GM04504 (cell line): Measurements from ENCODE around the gene PAX5.

Source experiments
- DNase-seq: peaks from one replicate; pipeline ENCODE4 v3.0.0-alpha.2; 2012; ENCODE audit warnings: low read depth

Gene PAX5

DNA sequence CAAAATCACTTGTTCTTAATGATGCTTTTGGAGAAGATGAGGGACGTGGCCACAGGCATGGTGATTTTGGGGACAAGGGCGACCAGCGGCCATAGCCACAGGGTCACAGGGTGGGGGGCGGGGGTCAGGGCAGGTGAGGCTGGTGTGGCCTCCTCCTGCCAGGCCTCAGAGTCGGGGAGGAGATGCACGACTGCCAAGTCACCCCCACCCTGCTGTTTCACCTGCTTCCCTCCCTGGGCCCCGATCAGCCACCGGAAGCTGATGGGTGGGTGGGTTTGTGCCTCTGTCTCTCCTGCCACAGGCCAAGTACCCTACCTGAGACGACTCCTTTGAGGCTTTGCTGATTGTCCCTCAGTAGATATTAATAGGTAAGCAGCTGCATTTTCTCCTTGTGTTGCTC lies 199.3 kb downstream of the PAX5 start:
- DNase-seq: no peak

DNA sequence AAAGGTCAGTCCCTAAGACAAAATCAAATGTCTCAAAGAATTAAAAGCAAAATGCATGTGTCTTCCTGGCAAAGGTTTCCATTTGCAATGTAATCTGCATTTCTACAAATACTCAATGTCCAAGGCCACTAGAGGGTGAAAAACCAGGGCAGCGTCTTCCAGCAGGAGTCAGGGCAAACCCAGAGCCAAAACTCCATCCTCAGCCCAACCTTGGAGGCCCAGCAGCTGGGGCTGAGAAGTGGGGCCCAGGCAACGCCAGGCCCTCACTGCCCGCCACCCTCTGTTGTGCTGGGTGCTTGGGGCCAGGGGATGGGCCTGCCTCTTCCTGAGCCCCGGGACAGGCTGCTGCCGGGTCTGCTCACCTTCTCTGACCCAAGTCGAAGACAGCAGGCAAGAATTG lies 200.1 kb downstream of the PAX5 start:
- no peak for DNase-seq

GRCh38 chr9:36832164-36832795 lies 201.8 kb downstream of the PAX5 start:
- no peak for DNase-seq

DNA sequence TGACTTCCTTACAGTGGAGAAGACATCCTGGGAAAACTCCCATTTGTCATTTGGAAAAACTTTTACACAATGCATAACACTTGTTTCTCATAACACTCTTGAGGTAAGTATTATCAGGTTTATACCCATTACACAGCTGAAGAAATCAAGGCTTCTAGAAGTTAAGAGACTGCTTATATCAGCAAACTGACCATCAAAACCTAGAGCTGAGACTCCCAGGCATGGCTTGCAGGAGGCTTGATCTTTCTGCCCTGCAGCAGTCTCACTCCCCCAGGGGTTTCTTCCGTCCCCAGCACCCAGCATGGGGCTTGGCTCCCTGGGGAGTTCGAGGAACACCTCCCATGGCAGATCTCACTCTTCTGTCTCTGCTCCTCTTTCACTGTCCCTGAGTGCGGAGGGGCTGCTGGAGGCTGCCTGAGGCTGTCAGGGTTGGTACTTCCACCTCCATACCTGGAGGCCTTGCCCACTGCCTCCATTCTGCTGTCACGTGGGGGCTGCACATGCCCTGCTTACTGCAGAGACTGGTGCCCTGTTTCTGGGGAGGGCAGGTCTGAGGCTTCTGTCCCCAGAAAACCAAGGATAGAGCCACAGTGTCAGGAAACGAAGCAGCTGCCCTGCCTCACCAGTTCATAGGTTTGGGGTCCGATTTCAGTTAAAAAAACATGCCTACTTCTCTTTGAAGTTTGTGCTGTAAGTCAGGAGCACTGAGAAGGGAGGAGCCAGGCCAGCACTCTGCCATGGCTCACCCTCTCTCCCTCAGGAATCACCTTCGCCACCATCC lies 202.5 kb downstream of the PAX5 start:
- DNase-seq: no peak

DNA sequence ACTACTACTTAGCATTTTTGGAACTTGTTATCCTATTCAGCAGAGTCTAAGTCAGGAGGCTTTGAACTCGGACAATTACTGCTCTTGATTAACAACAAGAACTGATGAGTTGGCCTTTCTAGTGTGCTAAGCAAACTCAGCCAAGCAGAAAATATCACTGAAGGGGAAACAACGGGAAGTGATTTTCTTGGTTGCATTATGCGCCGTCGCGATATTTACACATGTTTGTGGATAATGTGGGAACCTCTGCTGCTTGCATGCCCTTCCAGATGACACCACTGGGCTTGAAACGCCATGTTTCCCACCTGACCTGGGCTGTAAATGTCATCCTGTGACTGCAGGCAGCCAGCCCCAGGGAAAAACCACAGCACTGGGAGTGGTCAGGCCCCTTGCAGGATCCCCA lies 205.5 kb downstream of the PAX5 start:
- DNase-seq: no peak

DNA sequence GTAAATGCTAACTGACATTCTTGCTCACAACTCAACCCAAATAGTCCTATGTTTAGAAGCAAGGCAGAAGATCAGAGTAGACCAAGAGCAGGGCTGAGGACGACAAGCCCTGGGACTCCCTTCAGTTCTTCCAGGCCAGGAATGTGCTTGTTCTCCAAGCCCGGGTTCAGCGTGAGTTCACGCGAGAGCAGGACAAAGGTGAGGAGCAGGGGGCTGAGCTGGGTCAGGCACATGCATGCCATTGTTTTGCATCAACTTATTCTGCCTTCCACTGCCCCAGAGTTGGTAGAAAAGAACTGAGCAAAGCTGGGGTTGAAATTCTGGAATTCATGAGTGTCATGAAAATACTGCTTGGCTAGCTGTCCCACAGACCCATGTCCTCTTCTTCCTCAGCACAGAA lies 206.5 kb downstream of the PAX5 start:
- no peak for DNase-seq

DNA sequence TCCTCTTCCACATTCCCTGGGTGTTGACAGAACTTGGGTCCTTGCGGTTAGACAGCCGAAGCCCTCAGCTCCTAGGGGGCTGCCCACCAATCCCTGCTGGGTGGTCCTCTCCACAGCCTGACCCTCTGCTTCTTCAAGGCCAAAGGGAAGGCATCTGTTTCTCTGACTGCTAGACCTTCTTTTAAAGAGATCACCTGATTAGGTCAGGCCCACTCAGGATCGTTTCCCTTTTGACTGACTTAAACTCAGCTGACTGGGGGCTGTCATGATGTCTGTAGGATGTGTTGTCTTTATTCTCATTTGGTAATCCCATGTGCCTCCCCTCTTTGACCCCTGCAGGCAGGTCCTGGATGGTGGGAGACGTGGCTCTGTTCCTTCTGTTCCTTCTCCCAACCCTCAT lies 207.5 kb downstream of the PAX5 start:
- no peak for DNase-seq

DNA sequence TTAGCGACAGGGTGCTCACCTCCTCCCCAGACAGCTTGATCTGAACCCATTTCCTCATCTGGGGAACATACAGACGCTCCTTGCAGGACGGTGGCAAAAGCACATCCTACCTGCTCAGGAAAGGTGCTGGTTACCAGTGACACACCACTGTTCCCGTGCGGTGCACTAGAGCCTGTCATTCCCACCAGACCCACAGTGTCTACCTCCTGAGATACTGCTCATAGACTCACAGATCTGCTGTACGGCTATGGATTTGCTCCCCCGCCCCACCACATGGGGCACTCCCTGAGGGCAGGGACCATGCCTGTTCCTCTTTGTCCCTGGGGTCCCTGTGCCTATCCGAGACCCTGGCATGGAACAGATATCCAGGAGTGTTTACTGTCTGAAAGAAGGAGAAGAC lies 208.9 kb downstream of the PAX5 start:
- no peak for DNase-seq

DNA sequence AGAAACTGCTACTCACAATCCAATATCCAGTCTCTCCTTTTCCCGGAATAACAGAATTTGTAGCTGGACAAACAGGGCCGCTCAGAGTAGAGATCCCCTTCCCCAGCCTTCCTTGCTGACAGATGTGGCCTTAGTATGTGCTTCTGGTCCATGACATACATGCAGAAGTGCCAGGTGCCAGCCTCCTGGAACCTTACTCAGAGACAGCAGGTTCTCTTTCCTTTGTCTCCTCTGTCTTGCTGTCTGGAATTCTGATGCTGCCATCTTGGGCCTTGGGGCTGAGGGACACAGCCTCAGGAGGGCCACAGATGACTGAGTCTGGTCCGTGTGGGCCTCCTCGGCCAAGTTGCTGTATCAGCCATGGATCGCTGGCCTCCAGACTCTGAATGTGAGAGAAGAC lies 210.1 kb downstream of the PAX5 start:
- DNase-seq: no peak

- DNase-seq: no peak
Measured at GRCh38 chr9:36823466-36823865, 210.6 kb downstream of the PAX5 start.

DNA sequence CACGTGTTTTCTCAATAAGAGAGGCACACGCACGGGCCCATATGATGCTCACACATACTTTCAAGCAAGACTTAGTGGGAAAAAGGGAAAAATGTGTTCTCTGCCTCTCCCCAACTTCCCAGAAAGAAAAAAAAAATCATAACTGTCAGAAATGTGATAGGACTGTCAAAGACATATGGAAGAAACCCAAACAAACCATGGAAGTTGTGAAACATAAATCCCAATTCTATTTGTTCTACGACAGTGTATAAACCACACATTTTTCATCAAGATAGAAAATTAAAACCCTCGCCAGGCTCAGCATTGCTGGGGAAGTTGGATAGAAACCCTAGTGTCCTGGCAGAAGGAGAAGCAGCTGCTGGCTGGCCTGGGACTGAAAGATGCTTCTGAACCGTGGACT lies 211.9 kb downstream of the PAX5 start:
- DNase-seq: no peak

- no peak for DNase-seq
Measured at GRCh38 chr9:36820392-36820861, 213.6 kb downstream of the PAX5 start.

DNA sequence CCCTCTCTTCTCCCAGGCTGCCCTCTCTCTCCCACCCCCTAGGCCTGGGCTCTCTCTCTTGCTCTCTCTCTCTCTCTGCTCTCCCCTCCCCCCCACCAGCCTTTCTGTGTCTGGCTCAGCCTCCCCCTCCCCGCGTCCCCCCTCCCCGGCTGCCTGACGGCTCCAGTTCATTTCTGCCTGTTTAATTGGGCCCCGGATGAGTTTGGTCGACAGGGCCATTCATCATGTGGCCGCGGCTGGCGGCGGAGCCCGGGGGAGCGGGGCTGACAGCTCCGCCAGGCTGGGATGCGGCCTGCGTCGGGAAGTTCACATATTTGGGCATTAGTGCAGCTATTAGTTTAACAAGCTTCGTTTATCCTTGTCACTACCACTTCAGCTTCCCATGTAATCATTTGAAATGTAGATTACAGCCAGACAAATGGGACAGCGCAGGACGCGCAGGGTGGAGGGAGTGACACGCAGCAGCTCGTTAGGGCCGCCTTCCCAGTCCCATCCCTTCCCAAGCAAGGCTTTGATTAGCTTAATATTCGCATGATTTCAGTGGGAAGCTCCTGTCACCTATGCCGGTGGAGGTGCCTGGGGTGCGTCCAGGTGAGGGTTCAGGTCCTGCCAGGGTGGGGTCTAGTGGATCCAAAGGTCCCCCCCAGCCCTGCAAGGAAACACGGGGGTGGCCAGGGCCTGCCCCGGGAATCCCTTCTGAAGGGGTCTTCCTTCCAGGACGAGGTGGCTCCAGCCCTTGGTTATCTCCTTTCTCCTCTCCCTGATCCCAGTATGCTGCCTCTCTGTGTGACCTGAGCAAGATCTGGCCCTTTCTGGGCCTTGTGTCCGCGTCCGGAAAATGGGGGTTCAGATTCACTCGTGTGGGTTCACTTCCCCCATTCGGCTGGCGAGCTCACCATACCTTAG lies 214.8 kb downstream of the PAX5 start:
- DNase-seq: no peak

- DNase-seq: no peak
Measured at GRCh38 chr9:36818242-36818938, 215.7 kb downstream of the PAX5 start.

DNA sequence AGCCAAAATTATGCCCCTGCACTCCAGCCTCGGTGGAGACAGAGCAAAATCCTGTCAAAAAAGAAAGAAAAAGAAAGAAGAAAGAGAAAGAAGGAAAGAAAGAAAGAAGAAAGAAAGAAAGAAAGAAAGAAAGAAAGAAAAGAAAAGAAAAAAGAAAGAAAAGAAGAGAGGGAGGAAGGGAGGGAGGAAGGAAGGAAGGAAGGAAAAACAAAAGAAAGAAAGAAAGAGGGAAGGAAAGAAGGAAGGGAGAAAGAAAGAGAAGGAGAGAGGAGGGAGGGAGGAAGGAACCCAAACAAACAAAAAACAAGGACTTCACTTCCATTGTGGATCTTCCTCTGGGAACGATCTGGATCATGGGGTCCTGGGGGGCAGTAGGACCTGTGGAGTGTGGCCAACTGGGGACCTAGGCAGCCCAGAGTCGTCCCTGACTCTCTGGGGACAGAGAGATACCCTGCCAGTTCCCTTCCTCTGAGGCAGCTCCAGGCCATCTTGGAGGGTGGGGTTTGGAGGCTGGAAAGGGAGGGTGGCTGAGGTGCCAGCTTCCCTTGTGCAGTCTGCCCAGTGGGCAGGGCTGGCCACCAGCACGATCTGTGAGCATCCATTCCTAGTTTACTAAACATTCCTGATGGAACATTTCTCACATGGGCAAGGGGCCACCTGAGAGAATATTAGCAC lies 216.8 kb downstream of the PAX5 start:
- no peak for DNase-seq

DNA sequence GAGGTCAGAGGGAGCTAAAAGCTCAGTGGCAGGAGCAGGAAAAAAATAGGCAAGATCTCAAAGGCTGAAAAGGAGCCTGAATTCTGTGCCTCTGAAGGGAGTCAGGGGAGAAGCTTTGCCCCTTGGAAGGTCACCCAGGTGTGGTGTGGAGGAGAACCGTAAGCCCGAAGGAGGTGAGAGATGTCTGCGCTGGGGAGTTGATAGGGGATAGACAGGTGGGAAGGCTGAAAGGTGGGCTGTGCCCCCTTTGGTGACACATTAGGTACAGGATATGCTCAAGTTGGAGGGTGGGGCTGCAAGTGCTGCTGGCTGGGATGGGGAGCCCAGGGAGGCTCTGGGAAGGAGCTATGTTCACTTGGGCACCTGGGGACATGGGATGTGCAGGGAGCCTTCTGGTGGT lies 217.7 kb downstream of the PAX5 start:
- DNase-seq: no peak

DNA sequence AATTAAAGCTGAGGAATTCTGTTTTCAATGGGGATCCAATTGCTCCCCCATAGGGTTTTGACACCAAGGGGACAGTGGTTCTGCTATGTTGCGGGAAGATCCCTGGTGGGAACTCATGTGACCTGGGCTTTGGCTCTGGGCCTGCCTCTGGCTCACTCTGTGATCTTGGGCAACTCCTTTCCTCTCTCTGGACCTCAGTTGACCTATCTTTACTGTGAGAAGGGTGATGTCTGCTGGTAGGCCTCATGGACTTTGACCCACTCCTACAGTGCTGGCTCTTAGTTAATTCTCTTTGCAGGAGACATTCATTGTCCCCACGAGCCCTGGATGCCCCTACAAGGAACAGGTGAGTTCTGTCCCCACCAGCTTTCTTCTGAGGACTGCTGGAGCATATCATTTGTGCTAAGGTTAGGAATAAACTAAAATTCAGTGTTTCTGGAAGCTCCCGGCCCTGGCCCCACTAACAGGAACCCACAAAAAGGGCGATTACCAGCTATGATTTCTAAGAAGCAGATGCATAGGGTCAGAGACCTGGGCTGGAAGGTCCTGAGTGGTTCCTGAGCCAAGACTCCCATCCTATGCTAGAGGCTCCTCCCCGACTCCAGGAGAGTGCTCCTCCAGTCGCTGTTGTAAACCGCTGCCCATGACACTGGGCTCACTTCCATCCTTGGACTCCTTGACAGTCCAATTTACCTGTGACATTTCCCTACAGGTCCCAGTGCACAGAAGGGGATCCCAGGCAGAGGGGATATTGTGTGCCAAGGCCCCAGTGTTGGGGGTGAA lies 218.3 kb downstream of the PAX5 start:
- no peak for DNase-seq

DNA sequence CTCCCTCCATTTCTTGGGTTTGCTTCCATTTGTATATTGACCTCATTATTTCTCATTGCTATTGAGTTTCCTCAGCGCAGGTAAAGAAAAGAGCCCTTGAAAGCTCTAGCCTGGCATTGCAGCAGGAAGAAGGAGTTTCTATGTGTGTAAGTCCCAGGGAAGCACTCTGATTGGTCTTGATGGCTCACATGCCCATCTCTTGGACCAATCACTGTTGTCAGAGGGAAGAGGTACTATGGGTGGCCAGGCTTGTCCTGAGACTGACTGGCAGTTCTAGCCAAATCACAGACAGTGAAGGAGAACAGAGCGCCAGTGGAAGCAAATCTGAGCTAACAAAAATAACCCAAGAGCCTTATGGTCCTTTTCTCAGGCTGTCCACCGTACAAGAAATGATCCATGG lies 219.0 kb downstream of the PAX5 start:
- DNase-seq: no peak

DNA sequence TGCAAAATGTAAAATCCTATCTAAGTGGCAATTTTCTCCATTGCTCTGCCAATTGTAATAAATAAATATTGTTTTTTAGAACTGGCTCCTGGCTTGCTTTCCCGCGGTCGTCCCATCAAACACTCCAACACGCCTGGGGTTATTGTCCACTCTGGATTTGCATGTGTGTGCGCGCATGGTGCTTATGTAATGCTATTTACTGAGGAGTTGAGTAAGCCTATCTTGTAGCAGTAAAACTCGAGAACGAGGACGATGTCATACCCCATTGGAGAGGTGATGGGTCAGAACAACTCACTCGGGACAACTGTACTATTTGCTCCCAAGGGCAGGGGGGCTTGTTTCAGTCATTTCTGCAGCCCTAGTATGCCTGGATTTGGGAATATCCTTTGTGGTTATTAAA lies 220.9 kb downstream of the PAX5 start:
- DNase-seq: no peak

GRCh38 chr9:36812556-36812955 lies 221.5 kb downstream of the PAX5 start:
- DNase-seq: no peak

DNA sequence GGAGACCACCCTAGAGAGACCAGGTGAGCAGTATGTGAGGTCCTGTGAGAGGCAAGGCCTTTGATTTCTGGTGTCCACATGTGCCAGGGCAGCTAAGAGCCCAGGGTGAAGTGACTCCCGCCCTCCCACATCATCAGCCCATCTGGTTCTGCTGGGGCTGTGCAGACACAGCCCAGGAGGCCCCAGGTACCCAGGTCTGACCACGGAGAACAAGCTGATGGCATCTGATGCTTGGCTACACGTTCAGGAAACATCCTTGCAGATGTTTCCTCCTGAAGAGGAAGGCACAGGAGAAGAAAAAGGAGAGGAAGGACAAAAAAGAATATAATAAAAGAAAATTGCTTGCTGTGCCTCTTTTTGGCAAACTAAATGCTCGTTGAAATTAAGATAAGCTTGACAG lies 225.8 kb downstream of the PAX5 start:
- DNase-seq: no peak
